ENCODE results near the gene MLXIP.
A peak's percentile ranks its signal among the peaks of the same experiment; 100 is the strongest.

The MLXIP gene

DNA sequence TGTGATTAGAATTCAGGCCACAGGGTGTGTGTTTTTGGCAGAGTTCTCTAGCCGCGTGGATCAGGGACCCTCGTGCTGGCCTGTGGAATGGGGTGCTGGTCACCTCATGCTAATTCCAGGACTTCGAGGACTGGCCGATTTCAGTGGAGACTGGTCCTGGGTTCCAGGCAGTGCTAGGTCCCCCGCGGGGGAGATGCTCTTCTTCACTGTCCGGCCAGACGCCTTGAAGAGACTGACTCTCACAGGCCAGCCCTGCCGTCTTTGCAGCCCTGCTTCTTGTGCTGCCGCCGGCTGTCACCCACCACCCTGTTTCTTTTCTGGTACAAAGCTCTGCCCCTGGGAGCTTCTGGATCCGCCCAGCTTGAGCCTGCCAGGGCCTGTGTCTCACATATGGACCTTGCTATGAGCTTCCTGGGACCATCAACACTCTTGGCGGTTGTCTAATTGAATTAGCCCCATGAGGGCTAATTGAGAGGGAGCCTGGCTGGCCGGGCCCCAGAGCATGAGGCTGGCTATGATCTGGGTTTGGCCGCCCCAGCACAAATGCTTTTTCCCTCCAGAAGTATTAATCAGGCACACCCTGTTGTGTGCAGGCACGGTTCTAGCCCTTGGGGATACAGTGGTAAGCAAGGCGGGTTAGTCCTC is 8.2 kb downstream of the MLXIP start:
- no peaks in the 10 kb centered on the region for H3K27me3 ChIP-seq (ENCODE audit: insufficient read depth, low read length, poor library complexity, severe bottlenecking)
- TF ChIP-seq EZH2phosphoT487 (IDR thresholded peaks at IDR 0.05; ENCODE audit: borderline replicate concordance) = no peak
- no peak for TF ChIP-seq CTCF (conservative IDR thresholded peaks at IDR 0.05; ENCODE audit: low read length)
- H3F3A ChIP-seq (ENCODE audit: low read depth) = peaks cover 4% of the 10 kb centered on the region; the same call in 1 of the 2 replicates
- H3K36me3 ChIP-seq (ENCODE audit: insufficient read depth, low read length) = peaks cover 9% of the 10 kb centered on the region; the same call in 1 of the 2 replicates
- peaks cover 13% of the 10 kb centered on the region for H4K20me1 ChIP-seq (ENCODE audit: insufficient read depth, low read length, poor library complexity, severe bottlenecking)
- H3K4me1 ChIP-seq (ENCODE audit: insufficient read depth, low read length, poor library complexity, severe bottlenecking) = peaks cover 28% of the 10 kb centered on the region
- H3K79me2 ChIP-seq (ENCODE audit: insufficient read depth, low read length) = peaks cover 92% of the 10 kb centered on the region
- no peak overlapping the region for H2AFZ ChIP-seq (ENCODE audit: low read length)
- no peaks in the 10 kb centered on the region for H3K9me3 ChIP-seq (ENCODE audit: insufficient read depth, low read depth, low read length)
- H3K4me2 ChIP-seq (ENCODE audit: low read depth, low read length, poor library complexity, severe bottlenecking) = no peak overlapping the region
- no peaks in the 10 kb centered on the region for H3K9me2 ChIP-seq (replicated peaks; ENCODE audit: low read depth, low read length)
- H3K9ac ChIP-seq (ENCODE audit: low read depth, low read length, poor library complexity, severe bottlenecking) = no peak overlapping the region
- no peak overlapping the region for H3K4me3 ChIP-seq (ENCODE audit: low read length, poor library complexity, severe bottlenecking)

DNA sequence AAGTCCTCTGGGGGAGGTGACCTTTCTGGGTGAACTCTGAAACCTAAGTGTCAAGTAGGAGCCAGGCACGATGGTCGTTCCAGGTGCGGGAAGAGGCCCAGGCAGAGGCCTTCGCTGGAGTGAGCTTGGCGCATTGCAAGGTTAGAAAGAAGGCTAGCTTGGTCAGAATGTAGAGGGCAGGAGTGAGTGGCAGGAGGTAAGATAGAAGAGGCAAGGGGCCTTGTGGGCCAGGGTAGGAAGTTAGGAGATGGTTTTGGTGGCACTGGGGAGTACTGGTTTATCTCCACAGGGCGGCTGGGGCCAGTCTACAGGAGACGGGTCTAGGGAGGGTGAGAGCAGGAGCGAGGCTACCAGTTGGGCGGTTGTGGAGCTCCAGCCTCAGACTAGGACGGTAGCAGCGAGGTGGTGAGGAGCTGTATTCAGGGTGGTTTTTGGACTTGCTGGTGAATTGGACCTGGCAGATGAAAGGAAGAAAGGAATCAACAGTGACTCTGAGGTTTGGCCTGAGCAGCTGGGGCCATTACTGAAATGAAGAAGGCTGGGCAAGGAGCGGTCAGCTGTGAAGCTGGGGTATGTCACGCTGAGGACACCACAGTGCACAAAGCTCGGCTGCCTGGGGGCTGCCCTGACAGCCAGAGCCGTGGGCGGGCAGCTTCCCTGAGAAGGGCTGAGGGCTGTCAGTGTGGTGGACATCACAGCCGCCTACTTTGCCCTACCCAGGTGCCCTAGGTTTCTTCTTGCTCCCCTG is 9.0 kb downstream of the MLXIP start:
- TF ChIP-seq EZH2phosphoT487 (IDR thresholded peaks at IDR 0.05; ENCODE audit: borderline replicate concordance) (no peak), CTCF (conservative IDR thresholded peaks at IDR 0.05; ENCODE audit: low read length) (no peak)
- Histone ChIP-seq H3K4me1 (ENCODE audit: insufficient read depth, low read length, poor library complexity, severe bottlenecking) (peaks cover 19% of the 10 kb centered on the region), H3K9me2 (replicated peaks; ENCODE audit: low read depth, low read length) (no peaks in the 10 kb centered on the region), H3K79me2 (ENCODE audit: insufficient read depth, low read length) (peaks cover 92% of the 10 kb centered on the region), H3K4me2 (ENCODE audit: low read depth, low read length, poor library complexity, severe bottlenecking) (no peak overlapping the region), H3F3A (ENCODE audit: low read depth) (no peaks in the 10 kb centered on the region), H3K4me3 (ENCODE audit: low read length, poor library complexity, severe bottlenecking) (no peak overlapping the region), H2AFZ (ENCODE audit: low read length) (no peak overlapping the region), H3K36me3 (ENCODE audit: insufficient read depth, low read length) (peaks cover 9% of the 10 kb centered on the region; the same call in 1 of the 2 replicates), H3K27me3 (ENCODE audit: insufficient read depth, low read length, poor library complexity, severe bottlenecking) (no peaks in the 10 kb centered on the region), H3K9ac (ENCODE audit: low read depth, low read length, poor library complexity, severe bottlenecking) (no peak overlapping the region), H4K20me1 (ENCODE audit: insufficient read depth, low read length, poor library complexity, severe bottlenecking) (peaks cover 8% of the 10 kb centered on the region), H3K9me3 (ENCODE audit: insufficient read depth, low read depth, low read length) (no peaks in the 10 kb centered on the region)

GRCh38 chr12:122088179-122088810 is 9.7 kb downstream of the MLXIP start:
- peaks cover 92% of the 10 kb centered on the region for H3K79me2 ChIP-seq (ENCODE audit: insufficient read depth, low read length)
- H3K36me3 ChIP-seq (ENCODE audit: insufficient read depth, low read length) = peaks cover 9% of the 10 kb centered on the region; the same call in 1 of the 2 replicates

More at GRCh38 chr12:122088179-122088810, 9.7 kb downstream of the MLXIP start:
- no peak for TF ChIP-seq CTCF (conservative IDR thresholded peaks at IDR 0.05; ENCODE audit: low read length)
- no peak for TF ChIP-seq EZH2phosphoT487 (IDR thresholded peaks at IDR 0.05; ENCODE audit: borderline replicate concordance)
- Histone ChIP-seq H3K9me3 (ENCODE audit: insufficient read depth, low read depth, low read length) (no peaks in the 10 kb centered on the region), H3K4me2 (ENCODE audit: low read depth, low read length, poor library complexity, severe bottlenecking) (peak overlapping the region; percentile 9), H3K4me3 (ENCODE audit: low read length, poor library complexity, severe bottlenecking) (no peak overlapping the region), H2AFZ (ENCODE audit: low read length) (no peak overlapping the region), H3K27me3 (ENCODE audit: insufficient read depth, low read length, poor library complexity, severe bottlenecking) (no peaks in the 10 kb centered on the region), H3F3A (ENCODE audit: low read depth) (no peaks in the 10 kb centered on the region), H4K20me1 (ENCODE audit: insufficient read depth, low read length, poor library complexity, severe bottlenecking) (peaks cover 5% of the 10 kb centered on the region), H3K9ac (ENCODE audit: low read depth, low read length, poor library complexity, severe bottlenecking) (no peak overlapping the region), H3K9me2 (replicated peaks; ENCODE audit: low read depth, low read length) (no peaks in the 10 kb centered on the region), H3K4me1 (ENCODE audit: insufficient read depth, low read length, poor library complexity, severe bottlenecking) (peaks cover 14% of the 10 kb centered on the region)

Data from Loucy (cell line).